OCI-LY3 (cell line): ENCODE measurements around the gene OTUD5.

Experiments used
- H2AFZ ChIP-seq: fragments of 200-600, 300-600 bp; shearing (Covaris generic); 2 replicates; pipeline ENCODE4 v1.6.0; 2014; ENCODE audit warnings: antibody characterized with exemption, low read depth, low read length
- H3K27ac ChIP-seq: fragments of 200-600, 300-600 bp; sonication (generic); 2 replicates; pipeline ENCODE4 v1.5.1; 2014; ENCODE audit warnings: mild to moderate bottlenecking, low read length, moderate library complexity, mixed read lengths
- H3K27me3 ChIP-seq: fragments of 200-600, 300-600 bp; sonication (generic); 2 replicates; pipeline ENCODE4 v1.6.1; 2014; ENCODE audit warnings: low read depth, low read length, mixed read lengths
- H3K36me3 ChIP-seq: fragments of 200-600, 300-600 bp; sonication (generic); replicated peaks from 2 replicates; pipeline ENCODE3; 2014; ENCODE audit warnings: low read depth, low read length, mixed read lengths
- H3K4me1 ChIP-seq: fragments of 300-600, 200-600 bp; sonication (generic); 2 replicates; pipeline ENCODE4 v1.6.1; 2014; ENCODE audit warnings: low read length, mixed read lengths
- H3K4me2 ChIP-seq: fragments of 200-600, 300-600 bp; sonication (generic); 2 replicates; pipeline ENCODE4 v1.6.1; 2014; ENCODE audit warnings: low read length, mixed read lengths
- H3K4me3 ChIP-seq: fragments of 300-600, 200-600 bp; sonication (generic); 2 replicates; pipeline ENCODE4 v1.5.1; 2014; ENCODE audit warnings: antibody characterized with exemption, mild to moderate bottlenecking, low read length, moderate library complexity
- H3K79me2 ChIP-seq: fragments of 300-600, 200-600 bp; shearing (Covaris generic); 2 replicates; pipeline ENCODE4 v1.6.1; 2014; ENCODE audit warnings: mild to moderate bottlenecking, low read length, mixed read lengths
- H3K9ac ChIP-seq: fragments of 300-600, 200-600 bp; shearing (Covaris generic); 2 replicates; pipeline ENCODE4 v1.6.0; 2014; ENCODE audit warnings: mild to moderate bottlenecking, low read length, moderate library complexity
- H3K9me3 ChIP-seq: fragments of 200-600, 300-600 bp; shearing (Covaris generic); 2 replicates; pipeline ENCODE4 v1.6.1; 2014; ENCODE audit warnings: low read length, mixed read lengths; ENCODE audit not compliant: insufficient read depth
- H4K20me1 ChIP-seq: fragments of 200-600, 300-600 bp; sonication (generic); 2 replicates; pipeline ENCODE4 v1.6.1; 2016; ENCODE audit warnings: low read length, mixed read lengths; ENCODE audit not compliant: insufficient read depth
- CTCF ChIP-seq: fragments of 200-600, 300-600 bp; sonication (generic); IDR thresholded peaks from 2 replicates; pipeline ENCODE4 v1.5.1; 2014; ENCODE audit warnings: antibody characterized with exemption, low read length, low read depth
- EZH2phosphoT487 ChIP-seq: fragments of 200-600 bp; shearing (Covaris generic); IDR thresholded peaks from 2 replicates; pipeline ENCODE4 v1.6.1; 2018; ENCODE audit warnings: antibody characterized with exemption, mixed run types, low read depth

The OTUD5 gene

GRCh38 chrX:48901069-48901468 lies 56.3 kb downstream of the OTUD5 start:
- Histone ChIP-seq H3K9me3 (no peaks in the 10 kb centered on the region), H2AFZ (no peak overlapping the region), H3K4me1 (peaks cover 14% of the 10 kb centered on the region), H3K36me3 (peaks cover 19% of the 10 kb centered on the region), H3K4me2 (no peak overlapping the region), H3K4me3 (no peak overlapping the region), H3K9ac (no peak overlapping the region), H3K27me3 (no peaks in the 10 kb centered on the region), H3K79me2 (peaks cover 40% of the 10 kb centered on the region), H4K20me1 (peaks cover 6% of the 10 kb centered on the region; the same call in 1 of the 2 replicates), H3K27ac (no peak overlapping the region)
- TF ChIP-seq EZH2phosphoT487, result no peak
- TF ChIP-seq CTCF, result no peak

GRCh38 chrX:48899078-48899410 lies 58.4 kb downstream of the OTUD5 start:
- TF ChIP-seq CTCF, result no peak
- no peak for TF ChIP-seq EZH2phosphoT487
- H3K9ac ChIP-seq, result peak overlapping the region; percentile 89; the same call in 1 of the 2 replicates
- H3K4me2 ChIP-seq, result peak overlapping the region; percentile 96
- peaks cover 6% of the 10 kb centered on the region; the same call in 1 of the 2 replicates for H4K20me1 ChIP-seq
- H3K4me3 ChIP-seq, result peak overlapping the region; percentile 100
- H3K4me1 ChIP-seq, result peaks cover 14% of the 10 kb centered on the region
- H3K36me3 ChIP-seq, result peaks cover 19% of the 10 kb centered on the region
- no peak overlapping the region for H2AFZ ChIP-seq
- H3K79me2 ChIP-seq, result peaks cover 53% of the 10 kb centered on the region
- H3K27me3 ChIP-seq, result no peaks in the 10 kb centered on the region
- no peaks in the 10 kb centered on the region for H3K9me3 ChIP-seq
- peak overlapping the region; percentile 97 for H3K27ac ChIP-seq

GRCh38 chrX:48897625-48898306 lies 59.6 kb downstream of the OTUD5 start, which contains the start of the genes PQBP1 and TIMM17B:
TSS of gene PQBP1 (plus strand) at chrX:48897930. CDS start at chrX:48898510, 580 bp downstream.
TSS of gene TIMM17B (minus strand) at chrX:48897768. CDS start at chrX:48897749, 19 bp downstream.
- H3K4me2 ChIP-seq, result peak within 1 kb of the TSS; percentile 96
- H3K27ac ChIP-seq, result peak within 1 kb of the TSS; percentile 97
- TF ChIP-seq CTCF, result no peak
- TF ChIP-seq EZH2phosphoT487, result no peak
- peak within 1 kb of the TSS; percentile 100 for H3K4me3 ChIP-seq
- H3K4me1 ChIP-seq, result peaks cover 14% of the 10 kb centered on the region
- peaks cover 53% of the 10 kb centered on the region for H3K79me2 ChIP-seq
- no peaks in the 10 kb centered on the region for H3K27me3 ChIP-seq
- H2AFZ ChIP-seq, result peak within 1 kb of the TSS; percentile 29; the same call in 1 of the 2 replicates
- H4K20me1 ChIP-seq, result peaks cover 6% of the 10 kb centered on the region; the same call in 1 of the 2 replicates
- peak within 1 kb of the TSS; percentile 94 for H3K9ac ChIP-seq
- no peaks in the 10 kb centered on the region for H3K9me3 ChIP-seq
- H3K36me3 ChIP-seq, result peaks cover 19% of the 10 kb centered on the region

GRCh38 chrX:48897157-48897624 lies 60.2 kb downstream of the OTUD5 start:
- peak overlapping the region; percentile 100 for H3K4me3 ChIP-seq
- H3K36me3 ChIP-seq, result peaks cover 17% of the 10 kb centered on the region
- H3K9me3 ChIP-seq, result no peaks in the 10 kb centered on the region
- peaks cover 6% of the 10 kb centered on the region; the same call in 1 of the 2 replicates for H4K20me1 ChIP-seq
- H2AFZ ChIP-seq, result peak overlapping the region; percentile 29; the same call in 1 of the 2 replicates
- no peaks in the 10 kb centered on the region for H3K27me3 ChIP-seq
- peaks cover 53% of the 10 kb centered on the region for H3K79me2 ChIP-seq
- TF ChIP-seq EZH2phosphoT487 (no peak), CTCF (no peak)
- H3K4me1 ChIP-seq, result peaks cover 14% of the 10 kb centered on the region
- H3K4me2 ChIP-seq, result peak overlapping the region; percentile 95
- peak overlapping the region; percentile 97 for H3K27ac ChIP-seq
- H3K9ac ChIP-seq, result peak overlapping the region; percentile 94
